ENCODE data around the gene CNTN4.

CNTN4 gene

DNA sequence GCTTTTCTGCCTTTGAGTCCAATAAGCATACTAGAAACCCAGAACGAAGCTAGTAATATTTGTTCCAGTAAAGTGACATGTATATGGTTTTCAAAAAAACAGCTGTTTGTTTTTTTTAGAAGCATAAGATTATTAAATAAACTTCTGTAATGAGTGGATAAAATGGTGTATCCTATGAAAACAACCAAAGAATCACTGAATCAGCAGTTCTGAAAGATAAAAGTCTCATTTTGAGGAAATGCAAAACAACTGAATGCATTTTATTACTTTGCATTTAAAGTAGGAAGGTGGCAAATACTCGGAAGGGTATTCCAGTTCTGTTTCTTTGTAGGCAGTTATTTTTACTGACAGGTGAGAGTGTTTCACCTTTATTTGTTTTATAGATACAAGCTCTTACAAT, 107.0 kb downstream of the CNTN4 start:
- TF ChIP-seq, protein P1, sequence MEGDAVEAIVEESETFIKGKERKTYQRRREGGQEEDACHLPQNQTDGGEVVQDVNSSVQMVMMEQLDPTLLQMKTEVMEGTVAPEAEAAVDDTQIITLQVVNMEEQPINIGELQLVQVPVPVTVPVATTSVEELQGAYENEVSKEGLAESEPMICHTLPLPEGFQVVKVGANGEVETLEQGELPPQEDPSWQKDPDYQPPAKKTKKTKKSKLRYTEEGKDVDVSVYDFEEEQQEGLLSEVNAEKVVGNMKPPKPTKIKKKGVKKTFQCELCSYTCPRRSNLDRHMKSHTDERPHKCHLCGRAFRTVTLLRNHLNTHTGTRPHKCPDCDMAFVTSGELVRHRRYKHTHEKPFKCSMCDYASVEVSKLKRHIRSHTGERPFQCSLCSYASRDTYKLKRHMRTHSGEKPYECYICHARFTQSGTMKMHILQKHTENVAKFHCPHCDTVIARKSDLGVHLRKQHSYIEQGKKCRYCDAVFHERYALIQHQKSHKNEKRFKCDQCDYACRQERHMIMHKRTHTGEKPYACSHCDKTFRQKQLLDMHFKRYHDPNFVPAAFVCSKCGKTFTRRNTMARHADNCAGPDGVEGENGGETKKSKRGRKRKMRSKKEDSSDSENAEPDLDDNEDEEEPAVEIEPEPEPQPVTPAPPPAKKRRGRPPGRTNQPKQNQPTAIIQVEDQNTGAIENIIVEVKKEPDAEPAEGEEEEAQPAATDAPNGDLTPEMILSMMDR (IDR thresholded peaks at IDR 0.05; ENCODE audit: borderline replicate concordance, control extremely low read depth, extremely low read depth, insufficient read depth, missing control alignments): no peak
- no peak for DNase-seq (ENCODE audit: low spot score)
- in situ Hi-C loops (cut with MboI; ENCODE audit: low sequenced_read_pairs, unreplicated experiment): no loop called here

- TF ChIP-seq, protein P1 (IDR thresholded peaks at IDR 0.05; ENCODE audit: borderline replicate concordance, control extremely low read depth, extremely low read depth, insufficient read depth, missing control alignments): no peak
- no peak for DNase-seq (ENCODE audit: low spot score)
- in situ Hi-C loops (cut with MboI; ENCODE audit: low sequenced_read_pairs, unreplicated experiment): no loop called here
Measured at GRCh38 chr3:2206536-2206935, 107.9 kb downstream of the CNTN4 start.

DNA sequence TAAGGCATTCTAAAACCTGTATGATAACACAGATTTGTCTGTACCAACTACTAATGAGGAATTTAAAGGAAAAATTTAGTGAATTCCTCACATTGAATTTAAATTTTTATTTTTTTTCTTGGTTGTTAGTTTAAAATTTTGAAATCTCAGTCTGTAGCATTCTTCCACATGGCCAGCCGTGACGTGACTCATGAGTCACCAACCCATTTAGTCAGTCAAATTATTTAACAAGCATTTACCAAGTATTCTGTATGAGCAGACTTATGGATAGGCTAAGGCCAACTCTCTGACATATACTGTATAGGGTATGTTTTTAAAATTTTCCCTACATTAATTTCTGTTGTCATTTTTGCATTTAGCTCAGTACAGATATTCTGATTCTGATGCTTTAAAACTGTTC, 112.9 kb downstream of the CNTN4 start:
- TF ChIP-seq, protein P1 (IDR thresholded peaks at IDR 0.05; ENCODE audit: borderline replicate concordance, control extremely low read depth, extremely low read depth, insufficient read depth, missing control alignments): no peak
- no peak for DNase-seq (ENCODE audit: low spot score)
- in situ Hi-C loops (cut with MboI; ENCODE audit: low sequenced_read_pairs, unreplicated experiment): no loop called here

- in situ Hi-C loops (cut with MboI; ENCODE audit: low sequenced_read_pairs, unreplicated experiment): no loop called here
- TF ChIP-seq, protein P1 (IDR thresholded peaks at IDR 0.05; ENCODE audit: borderline replicate concordance, control extremely low read depth, extremely low read depth, insufficient read depth, missing control alignments): no peak
- no peak for DNase-seq (ENCODE audit: low spot score)
Measured at GRCh38 chr3:2212206-2212605, 113.5 kb downstream of the CNTN4 start.

DNA sequence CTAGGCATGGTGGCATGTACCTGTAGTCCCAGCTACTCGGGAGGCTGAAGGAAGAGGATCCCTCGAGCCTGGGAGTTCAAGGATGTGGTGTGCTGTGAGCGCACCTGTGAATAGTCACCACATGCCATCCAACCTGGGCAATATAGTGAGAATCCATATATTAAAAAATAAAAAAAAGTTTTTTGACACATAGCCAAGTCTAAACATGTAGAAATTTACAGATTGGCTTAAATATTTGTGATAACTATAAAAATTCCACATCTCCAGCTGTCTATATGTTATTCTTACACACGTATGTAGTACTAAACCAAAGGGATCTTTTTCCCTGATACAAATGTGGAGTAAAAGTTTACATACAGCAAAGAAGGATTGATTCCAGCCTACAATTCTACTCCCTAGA, 119.7 kb downstream of the CNTN4 start:
- in situ Hi-C loops (cut with MboI; ENCODE audit: low sequenced_read_pairs, unreplicated experiment): no loop called here
- DNase-seq (ENCODE audit: low spot score): no peak
- TF ChIP-seq, protein P1 (IDR thresholded peaks at IDR 0.05; ENCODE audit: borderline replicate concordance, control extremely low read depth, extremely low read depth, insufficient read depth, missing control alignments): no peak

DNA sequence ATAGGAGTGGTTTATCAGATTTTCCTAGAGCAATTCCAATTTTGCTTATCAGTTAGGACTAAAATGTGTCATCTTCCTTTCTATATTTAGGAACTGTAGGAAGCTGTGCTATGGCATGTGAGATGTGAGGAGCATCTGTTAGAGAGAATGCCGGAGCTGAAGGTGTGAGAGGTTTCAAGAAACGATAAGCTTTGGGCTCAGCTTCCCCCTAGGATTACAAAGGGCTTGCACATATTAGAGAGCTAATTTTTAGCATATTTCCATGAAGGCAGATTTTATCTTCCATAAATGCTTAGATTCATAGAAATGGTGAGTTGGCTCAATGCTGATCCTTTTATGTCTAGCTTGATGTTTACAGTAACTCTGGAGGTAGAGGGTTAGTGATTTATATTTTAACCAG, 120.2 kb downstream of the CNTN4 start:
- TF ChIP-seq, protein P1 (IDR thresholded peaks at IDR 0.05; ENCODE audit: borderline replicate concordance, control extremely low read depth, extremely low read depth, insufficient read depth, missing control alignments): no peak
- in situ Hi-C loops (cut with MboI; ENCODE audit: low sequenced_read_pairs, unreplicated experiment): no loop called here
- no peak for DNase-seq (ENCODE audit: low spot score)

GRCh38 chr3:2236203-2236602, 137.5 kb downstream of the CNTN4 start:
- DNase-seq (ENCODE audit: low spot score): no peak
- in situ Hi-C loops (cut with MboI; ENCODE audit: low sequenced_read_pairs, unreplicated experiment): no loop called here

More at GRCh38 chr3:2236203-2236602, 137.5 kb downstream of the CNTN4 start:
- TF ChIP-seq, protein P1 (IDR thresholded peaks at IDR 0.05; ENCODE audit: borderline replicate concordance, control extremely low read depth, extremely low read depth, insufficient read depth, missing control alignments): no peak
